Mesenchymal stem cell (in vitro differentiated cells and primary cell): Measurements from ENCODE around the gene TRPM3.
A peak's percentile ranks its signal among the peaks of the same experiment; 100 is the strongest.

Experiments used
- DNase-seq: peaks from one replicate; pipeline ENCODE4 v3.0.0-alpha.2; 2013
- H2AFZ ChIP-seq: one replicate; pipeline ENCODE4 v1.6.1; 2013; ENCODE audit warnings: low read depth, mild to moderate bottlenecking, control low read depth, inconsistent platforms, low read length, moderate library complexity
- H2AK5ac ChIP-seq: 2 replicates; pipeline ENCODE4 v1.6.1; 2013; ENCODE audit warnings: low read length, moderate library complexity, mild to moderate bottlenecking, inconsistent platforms; ENCODE audit not compliant: severe bottlenecking
- H2BK120ac ChIP-seq: one replicate; pipeline ENCODE4 v1.6.1; 2013; ENCODE audit warnings: low read depth, mild to moderate bottlenecking, inconsistent platforms, low read length, moderate library complexity
- H2BK12ac ChIP-seq, 2 experiments: one replicate each; pipeline ENCODE4 v1.6.1; 2013; ENCODE audit warnings: inconsistent platforms in 2 of 2, low read length in 2 of 2, mild to moderate bottlenecking in 2 of 2, moderate library complexity in 2 of 2, control low read depth in 1 of 2
- H2BK15ac ChIP-seq: one replicate; pipeline ENCODE4 v1.6.1; 2013; ENCODE audit warnings: mild to moderate bottlenecking, low read depth, inconsistent platforms; ENCODE audit not compliant: poor library complexity, severe bottlenecking
- H2BK5ac ChIP-seq: 2 replicates; pipeline ENCODE4 v1.6.1; 2013; ENCODE audit warnings: low read depth, mild to moderate bottlenecking, low read length, control low read depth, inconsistent platforms; ENCODE audit not compliant: poor library complexity, severe bottlenecking
- H3K14ac ChIP-seq, 2 experiments: one replicate each; pipeline ENCODE4 v1.6.1; 2013; ENCODE audit warnings: inconsistent platforms in 2 of 2, low read length in 2 of 2, control low read depth in 1 of 2, mild to moderate bottlenecking in 1 of 2, moderate library complexity in 1 of 2
- H3K18ac ChIP-seq, 2 experiments: one replicate each; pipeline ENCODE4 v1.6.1; 2013; ENCODE audit warnings: inconsistent platforms in 2 of 2, low read length in 2 of 2, control low read depth in 1 of 2, low read depth in 1 of 2, mild to moderate bottlenecking in 1 of 2
- H3K23ac ChIP-seq, 2 experiments: one replicate each; pipeline ENCODE4 v1.6.1; 2013; ENCODE audit warnings: inconsistent platforms in 2 of 2, low read length in 2 of 2, mild to moderate bottlenecking in 2 of 2, moderate library complexity in 2 of 2, control low read depth in 1 of 2
- H3K27ac ChIP-seq: 2 replicates; pipeline ENCODE4 v1.5.1; 2013; ENCODE audit warnings: mild to moderate bottlenecking, moderate library complexity, low read length, control low read depth, inconsistent platforms; ENCODE audit not compliant: poor library complexity, severe bottlenecking
- H3K27me3 ChIP-seq, 2 experiments: 2 replicates each; pipeline versions ENCODE4 v1.6.1 to v1.7.0; 2013; ENCODE audit warnings: low read length in 2 of 2, mild to moderate bottlenecking in 2 of 2, moderate library complexity in 2 of 2, control low read depth in 1 of 2, inconsistent platforms in 1 of 2; ENCODE audit not compliant: control insufficient read depth in 1 of 2, insufficient read depth in 1 of 2
- H3K36me3 ChIP-seq, 2 experiments: 2 replicates each; pipeline versions ENCODE4 v1.6.1 to v1.7.0; 2013; ENCODE audit warnings: low read length in 2 of 2, control low read depth in 1 of 2, inconsistent platforms in 1 of 2, low read depth in 1 of 2, mild to moderate bottlenecking in 1 of 2; ENCODE audit not compliant: insufficient read depth in 2 of 2, control insufficient read depth in 1 of 2
- H3K4ac ChIP-seq, 2 experiments: one replicate each; pipeline ENCODE4 v1.6.1; 2013; ENCODE audit warnings: inconsistent platforms in 2 of 2, low read length in 2 of 2, mild to moderate bottlenecking in 2 of 2, moderate library complexity in 2 of 2, control low read depth in 1 of 2, low read depth in 1 of 2
- H3K4me1 ChIP-seq: 2 replicates; pipeline ENCODE4 v1.6.1; 2013; ENCODE audit warnings: low read depth, low read length, control low read depth; ENCODE audit not compliant: control insufficient read depth, insufficient read depth
- H3K4me2 ChIP-seq: 2 replicates; pipeline ENCODE4 v1.6.1; 2013; ENCODE audit warnings: low read length, mild to moderate bottlenecking, inconsistent platforms; ENCODE audit not compliant: poor library complexity, severe bottlenecking
- H3K4me3 ChIP-seq, 2 experiments: 2 replicates each; pipeline versions ENCODE4 v1.5.1 to v1.7.0; 2013; ENCODE audit warnings: low read length in 2 of 2, mild to moderate bottlenecking in 2 of 2, control low read depth in 1 of 2, low read depth in 1 of 2; ENCODE audit not compliant: insufficient read depth in 1 of 2
- H3K79me1 ChIP-seq: replicated peaks from 2 replicates; pipeline ENCODE4 v1.6.1; 2013; ENCODE audit warnings: mild to moderate bottlenecking, control low read depth, low read length, inconsistent platforms; ENCODE audit not compliant: poor library complexity, severe bottlenecking
- H3K9ac ChIP-seq: 2 replicates; pipeline ENCODE4 v1.7.0; 2013; ENCODE audit warnings: mild to moderate bottlenecking, low read length, moderate library complexity
- H3K9me3 ChIP-seq: 2 replicates; pipeline ENCODE4 v1.7.0; 2013; ENCODE audit warnings: mild to moderate bottlenecking, low read length; ENCODE audit not compliant: control insufficient read depth
- H4K8ac ChIP-seq: one replicate; pipeline ENCODE4 v1.6.1; 2013; ENCODE audit warnings: inconsistent platforms, mild to moderate bottlenecking, low read length, moderate library complexity
- H4K91ac ChIP-seq: one replicate; pipeline ENCODE4 v1.6.1; 2013; ENCODE audit warnings: mild to moderate bottlenecking, low read length, inconsistent platforms
- WGBS: methylation state at CpG from one replicate; pipeline ENCODE4 v1.1.7; 2013; ENCODE audit warnings: mixed read lengths; 5-methylcytosine and 5-hydroxymethylcytosine counted together

Gene TRPM3

DNA sequence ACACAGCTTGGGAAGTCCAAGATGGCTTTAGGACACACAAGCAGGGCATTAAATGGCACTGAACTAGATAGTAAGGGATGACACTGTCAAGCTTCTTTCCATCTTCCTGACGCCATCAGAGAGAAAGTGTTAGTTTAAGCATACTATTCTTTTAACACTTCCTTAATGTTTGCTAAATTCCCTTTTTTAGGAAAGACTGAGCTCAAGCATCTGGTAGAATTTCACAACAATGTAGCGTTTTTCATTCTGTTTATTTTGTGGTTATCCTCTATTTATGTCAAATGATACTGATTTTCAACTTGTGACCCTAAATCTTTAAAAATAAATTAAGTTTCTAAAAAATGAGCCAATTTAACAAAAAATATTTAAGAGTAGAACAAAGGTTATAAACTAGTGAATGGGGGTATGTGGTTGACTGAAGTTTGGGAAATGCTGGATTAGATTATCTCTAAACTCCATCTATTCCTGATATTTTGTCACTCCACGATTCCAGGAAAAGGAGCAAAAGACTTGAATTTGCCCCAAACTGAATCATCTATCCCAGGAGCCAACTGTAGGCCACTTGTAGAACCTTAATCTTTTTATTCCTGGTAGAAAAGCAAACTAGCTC is 559.5 kb downstream of the TRPM3 start:
- Histone ChIP-seq H3K14ac (no peak overlapping the region), H3K23ac (no peak overlapping the region), H3K4ac (no peak overlapping the region), H3K36me3 (no peaks in the 10 kb centered on the region), H3K4me2 (no peak overlapping the region), H2BK15ac (no peak overlapping the region), H3K4me3 (no peak overlapping the region), H3K18ac (peak overlapping the region; percentile 13 to 70), H3K9me3 (no peaks in the 10 kb centered on the region), H4K8ac (no peak overlapping the region), H3K79me1 (no peaks in the 10 kb centered on the region), H2BK12ac (peak overlapping the region in 1 of 2 experiments; percentile 75), H2BK5ac (no peak overlapping the region), H3K9ac (no peak overlapping the region), H4K91ac (no peak overlapping the region), H3K27me3 (peaks cover 0 to 5% of the 10 kb centered on the region in 2 experiments), H2AFZ (no peak overlapping the region), H2BK120ac (peak overlapping the region; percentile 49), H2AK5ac (no peak overlapping the region), H3K4me1 (no peaks in the 10 kb centered on the region), H3K27ac (no peak overlapping the region)
- WGBS: 62% methylated on average over 1 of the region's 3 CpGs
- DNase-seq: peak; percentile 78

DNA sequence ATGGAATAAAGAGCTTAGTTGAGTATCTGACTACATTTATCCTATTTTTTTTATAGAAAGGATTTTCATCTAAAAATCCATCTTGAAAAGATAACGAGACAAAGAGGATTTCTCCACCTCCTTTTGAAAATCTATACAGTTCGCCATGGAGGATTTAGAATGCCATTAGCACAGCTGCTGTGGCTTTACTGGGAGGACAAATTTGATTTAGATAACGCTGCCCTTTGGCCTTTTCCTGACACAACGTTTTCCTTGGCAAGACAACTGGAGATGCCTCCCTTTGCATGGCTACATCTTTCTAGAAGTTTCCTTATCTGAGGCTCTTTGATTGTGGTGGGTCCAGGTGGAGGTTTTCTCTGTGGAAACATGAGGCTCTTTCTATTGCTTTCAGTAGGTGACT is 560.3 kb downstream of the TRPM3 start:
- H4K8ac ChIP-seq: no peak overlapping the region
- peak overlapping the region in 1 of 2 experiments; percentile 76 for H2BK12ac ChIP-seq
- H2BK15ac ChIP-seq: no peak overlapping the region
- H3K27me3 ChIP-seq: peaks cover 0 to 5% of the 10 kb centered on the region in 2 experiments
- no peak for DNase-seq
- no peak overlapping the region for H3K14ac ChIP-seq
- no peak overlapping the region for H3K27ac ChIP-seq
- no peak overlapping the region for H2AFZ ChIP-seq
- 83% methylated on average over 4 of the region's 4 CpGs for WGBS
- H2BK120ac ChIP-seq: no peak overlapping the region
- H3K9ac ChIP-seq: no peak overlapping the region
- H3K9me3 ChIP-seq: no peaks in the 10 kb centered on the region
- H3K4ac ChIP-seq: peak overlapping the region in 1 of 2 experiments; percentile 24
- no peak overlapping the region for H3K4me2 ChIP-seq
- H3K36me3 ChIP-seq: no peaks in the 10 kb centered on the region
- no peak overlapping the region for H3K18ac ChIP-seq
- no peak overlapping the region for H2BK5ac ChIP-seq
- H2AK5ac ChIP-seq: no peak overlapping the region
- H3K4me1 ChIP-seq: no peaks in the 10 kb centered on the region
- no peaks in the 10 kb centered on the region for H3K79me1 ChIP-seq
- no peak overlapping the region for H3K4me3 ChIP-seq
- H3K23ac ChIP-seq: no peak overlapping the region
- H4K91ac ChIP-seq: no peak overlapping the region

DNA sequence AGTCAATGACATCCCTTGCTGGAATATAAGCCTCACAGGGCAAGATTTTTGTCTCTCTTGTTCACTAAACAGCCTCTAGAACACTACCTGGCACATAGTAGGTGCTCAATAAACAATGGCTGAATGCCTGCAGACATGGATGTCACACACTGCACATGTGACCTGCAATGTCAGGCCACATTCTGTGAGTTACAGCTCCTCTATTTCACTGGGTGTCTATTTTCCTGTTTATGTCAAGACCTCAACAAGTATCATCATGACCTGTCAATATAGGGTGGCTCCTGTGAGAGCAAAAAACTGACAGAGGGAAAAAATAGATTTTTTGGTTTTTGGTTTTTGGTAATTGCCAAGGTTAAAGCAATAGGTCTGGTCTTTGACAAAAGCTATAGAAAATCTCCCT is 562.3 kb downstream of the TRPM3 start:
- H3K4me3 ChIP-seq: no peak overlapping the region
- H2BK12ac ChIP-seq: no peak overlapping the region
- peaks cover 1% of the 10 kb centered on the region for H3K4me1 ChIP-seq
- no peak overlapping the region for H3K14ac ChIP-seq
- no peaks in the 10 kb centered on the region for H3K36me3 ChIP-seq
- H2BK5ac ChIP-seq: no peak overlapping the region
- no peak overlapping the region for H2BK15ac ChIP-seq
- no peak overlapping the region for H3K18ac ChIP-seq
- H3K27ac ChIP-seq: no peak overlapping the region
- H3K9me3 ChIP-seq: no peaks in the 10 kb centered on the region
- no peak overlapping the region for H2AK5ac ChIP-seq
- no peaks in the 10 kb centered on the region for H3K79me1 ChIP-seq
- H3K23ac ChIP-seq: no peak overlapping the region
- DNase-seq: no peak
- H4K8ac ChIP-seq: no peak overlapping the region
- no peak overlapping the region for H3K4ac ChIP-seq
- H3K4me2 ChIP-seq: no peak overlapping the region
- no peak overlapping the region for H4K91ac ChIP-seq
- H2AFZ ChIP-seq: no peak overlapping the region
- H3K27me3 ChIP-seq: peaks cover 0 to 5% of the 10 kb centered on the region in 2 experiments
- no peak overlapping the region for H3K9ac ChIP-seq
- H2BK120ac ChIP-seq: no peak overlapping the region

DNA sequence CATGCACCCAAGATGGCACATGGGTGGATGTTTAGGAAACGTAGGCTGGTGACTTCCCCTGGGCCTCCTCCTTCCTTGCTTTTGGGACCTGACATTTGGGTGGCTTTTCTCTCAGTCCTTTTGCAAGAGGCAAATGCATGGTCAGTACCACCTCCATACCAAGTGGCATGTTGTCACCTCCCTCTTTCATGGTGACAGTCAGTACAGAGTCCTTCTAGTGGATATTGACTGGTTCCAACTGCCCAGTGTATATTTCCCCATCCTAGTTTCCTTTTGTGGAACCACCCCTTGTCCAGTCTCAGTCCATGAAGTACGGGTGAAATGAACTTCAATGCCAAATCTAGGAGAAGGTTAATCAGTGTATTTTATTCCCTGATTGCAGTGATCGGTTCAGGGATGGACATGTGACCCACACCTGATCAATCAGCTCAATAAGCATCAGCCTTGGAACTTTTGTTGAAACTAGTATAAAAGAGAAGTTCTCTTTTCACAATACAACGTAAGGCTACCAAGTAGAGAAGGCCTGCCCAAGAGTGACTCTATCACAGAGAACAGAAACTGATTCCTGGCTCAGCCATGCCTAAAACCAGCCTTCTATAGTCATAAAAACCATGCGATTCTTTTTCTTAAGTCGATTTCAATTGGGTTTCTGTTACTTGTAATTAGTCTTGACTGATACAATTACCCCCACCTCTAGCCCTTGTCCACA is 563.6 kb downstream of the TRPM3 start:
- H4K91ac ChIP-seq: no peak overlapping the region
- DNase-seq: no peak
- H2BK120ac ChIP-seq: no peak overlapping the region
- H3K23ac ChIP-seq: no peak overlapping the region
- H3K27me3 ChIP-seq: no peaks in the 10 kb centered on the region
- H3K9me3 ChIP-seq: no peaks in the 10 kb centered on the region
- no peak overlapping the region for H3K4me2 ChIP-seq
- H3K4me1 ChIP-seq: peaks cover 2% of the 10 kb centered on the region
- H2BK12ac ChIP-seq: no peak overlapping the region
- H3K79me1 ChIP-seq: no peaks in the 10 kb centered on the region
- no peak overlapping the region for H2AK5ac ChIP-seq
- 93% methylated on average over 4 of the region's 6 CpGs for WGBS
- H2BK15ac ChIP-seq: no peak overlapping the region
- H2BK5ac ChIP-seq: no peak overlapping the region
- no peak overlapping the region for H3K14ac ChIP-seq
- no peaks in the 10 kb centered on the region for H3K36me3 ChIP-seq
- H3K18ac ChIP-seq: no peak overlapping the region
- no peak overlapping the region for H3K9ac ChIP-seq
- no peak overlapping the region for H4K8ac ChIP-seq
- no peak overlapping the region for H2AFZ ChIP-seq
- no peak overlapping the region for H3K4me3 ChIP-seq
- no peak overlapping the region for H3K4ac ChIP-seq
- no peak overlapping the region for H3K27ac ChIP-seq
